Measurements from ENCODE around the gene MIPEP. TPM values are rescaled to one million over a fixed set of nuclear protein-coding genes. Genes with fewer than 3 reads are reported as not detected.

Gene MIPEP
- total RNA-seq: 10 to 100 TPM in 3 of 4 donors, 1 to 10 TPM in 1; 5.2 to 20.1 (median 17.8) TPM

- no peak for TF ChIP-seq EP300 (IDR thresholded peaks at IDR 0.05; ENCODE audit: low read depth)
- peak; percentile 62 to 82 (median 73) for TF ChIP-seq CTCF (IDR thresholded peaks at IDR 0.05)
- TF ChIP-seq POLR2AphosphoS5 (IDR thresholded peaks at IDR 0.05): peak; percentile 91 to 93 (median 93)
- peak; percentile 83 for TF ChIP-seq POLR2A (IDR thresholded peaks at IDR 0.05)
- in situ Hi-C loops (cut with MboI; ENCODE audit: low pct_ligation_motif_present in 1 of 4, low pct_unique_long_range_greater_than_20kb in 1 of 4, low sequenced_read_pairs in 3 of 4): no loop called here
- peak; percentile 94 for DNase-seq
- 0% methylated on average over 69 of the region's 75 CpGs; no CpG with 5 or more reads in 1 of the 2 donors for WGBS, 2 donors (ENCODE audit: low coverage in 1 of 2)
- Histone ChIP-seq H3K4me1 (peaks cover 13 to 17% (median 14%) of the 10 kb centered on the region in 4 donors), H3K36me3 (no peaks in the 10 kb centered on the region), H3K9me3 (no peaks in the 10 kb centered on the region), H3K27me3 (no peaks in the 10 kb centered on the region), H3K27ac (peak within 1 kb of the TSS; percentile 89 to 96 (median 94)), H3K4me3 (peak within 1 kb of the TSS; percentile 82 to 95 (median 90))
- intact Hi-C loops (cut with DNase I; ENCODE audit: low total_unique reads): no loop called here
Observed at GRCh38 chr13:23888658-23889614, at the start of gene MIPEP. MIPEP (minus strand) TSS chr13:23889400; CDS start chr13:23889320, 80 bp downstream.

- WGBS, 2 donors (ENCODE audit: low coverage in 1 of 2): 68 to 70% methylated on average over 2 of the region's 2 CpGs
- Histone ChIP-seq H3K4me1 (no peaks in the 10 kb centered on the region), H3K9me3 (no peaks in the 10 kb centered on the region), H3K27me3 (peaks cover 13% of the 10 kb centered on the region), H3K27ac (no peak overlapping the region), H3K4me3 (no peak overlapping the region), H3K36me3 (no peaks in the 10 kb centered on the region)
- intact Hi-C loops (cut with DNase I; ENCODE audit: low total_unique reads): no loop called here
- no peak for DNase-seq
- TF ChIP-seq CTCF (IDR thresholded peaks at IDR 0.05) (no peak), POLR2AphosphoS5 (IDR thresholded peaks at IDR 0.05) (no peak), EP300 (IDR thresholded peaks at IDR 0.05; ENCODE audit: low read depth) (no peak), POLR2A (IDR thresholded peaks at IDR 0.05) (no peak)
- in situ Hi-C loops (cut with MboI; ENCODE audit: low pct_ligation_motif_present in 1 of 4, low pct_unique_long_range_greater_than_20kb in 1 of 4, low sequenced_read_pairs in 3 of 4): no loop called here
Observed at GRCh38 chr13:23934520-23934919, 45.3 kb upstream of the MIPEP start.

GRCh38 chr13:23928985-23929384, 39.8 kb upstream of the MIPEP start:
- TF ChIP-seq POLR2AphosphoS5 (IDR thresholded peaks at IDR 0.05) (no peak), CTCF (IDR thresholded peaks at IDR 0.05) (no peak), EP300 (IDR thresholded peaks at IDR 0.05; ENCODE audit: low read depth) (no peak), POLR2A (IDR thresholded peaks at IDR 0.05) (no peak)
- Histone ChIP-seq H3K4me3 (no peak overlapping the region), H3K36me3 (no peaks in the 10 kb centered on the region), H3K27ac (no peak overlapping the region), H3K4me1 (no peaks in the 10 kb centered on the region), H3K27me3 (peaks cover 9% of the 10 kb centered on the region), H3K9me3 (no peaks in the 10 kb centered on the region)
- intact Hi-C loops (cut with DNase I; ENCODE audit: low total_unique reads) (no loop called here), in situ Hi-C loops (cut with MboI; ENCODE audit: low pct_ligation_motif_present in 1 of 4, low pct_unique_long_range_greater_than_20kb in 1 of 4, low sequenced_read_pairs in 3 of 4) (no loop called here)
- no peak for DNase-seq
- 84% methylated on average over 2 of the region's 2 CpGs; no CpG with 5 or more reads in 1 of the 2 donors for whole genome bisulfite sequencing, 2 donors (ENCODE audit: low coverage in 1 of 2)

GRCh38 chr13:23923031-23923430, 33.8 kb upstream of the MIPEP start:
- no peaks in the 10 kb centered on the region for H3K9me3 ChIP-seq
- H3K4me3 ChIP-seq: no peak overlapping the region
- no peaks in the 10 kb centered on the region for H3K4me1 ChIP-seq
- no peaks in the 10 kb centered on the region for H3K36me3 ChIP-seq
- WGBS, 2 donors (ENCODE audit: low coverage in 1 of 2): 44 to 50% methylated on average over 1 of the region's 1 CpG
- DNase-seq: no peak
- intact Hi-C loops (cut with DNase I; ENCODE audit: low total_unique reads) (no loop called here), in situ Hi-C loops (cut with MboI; ENCODE audit: low pct_ligation_motif_present in 1 of 4, low pct_unique_long_range_greater_than_20kb in 1 of 4, low sequenced_read_pairs in 3 of 4) (no loop called here)
- no peak for TF ChIP-seq POLR2AphosphoS5 (IDR thresholded peaks at IDR 0.05)
- TF ChIP-seq POLR2A (IDR thresholded peaks at IDR 0.05): no peak
- no peak for TF ChIP-seq EP300 (IDR thresholded peaks at IDR 0.05; ENCODE audit: low read depth)
- TF ChIP-seq CTCF (IDR thresholded peaks at IDR 0.05): no peak
- peaks cover 14% of the 10 kb centered on the region for H3K27me3 ChIP-seq
- no peak overlapping the region for H3K27ac ChIP-seq

Data from transverse colon (tissue), 4 donors.